Small intestine (tissue), 7 donors: ENCODE results near the gene NPM1. TPM values are rescaled to one million over a fixed set of nuclear protein-coding genes. Genes with fewer than 3 reads are reported as not detected.
"Not testable (repeated sequence)": the region's sequence is repeated elsewhere in the genome, so short reads cannot be mapped to it uniquely, and the experiment has no call there.

Source experiments
- DNase-seq, 2 donors: peaks; one replicate each; pipeline versions ENCODE4 v3.0.0 to v3.0.0-alpha.2; 2013
- FAIRE-seq: peaks from 2 replicates; lab custom pipeline; 2012; peaks lifted over from hg19 to GRCh38; lab: Jason Lieb, UNC
- H3K27ac ChIP-seq, 3 donors: one replicate each; pipeline ENCODE4 v1.5.1; 2013; ENCODE audit warnings: low read length in 2 of 3, mild to moderate bottlenecking in 2 of 3, control low read depth in 1 of 3, inconsistent platforms in 1 of 3, low read depth in 1 of 3, moderate library complexity in 1 of 3
- H3K27me3 ChIP-seq, 3 donors: one replicate each; pipeline ENCODE4 v1.6.1; 2013; ENCODE audit warnings: low read length in 3 of 3, inconsistent platforms in 1 of 3; ENCODE audit not compliant: control insufficient read depth in 3 of 3, insufficient read depth in 3 of 3
- H3K36me3 ChIP-seq, 3 donors: one replicate each; pipeline ENCODE4 v1.6.1; 2013; ENCODE audit warnings: low read length in 3 of 3, inconsistent platforms in 1 of 3, low read depth in 1 of 3, mild to moderate bottlenecking in 1 of 3, moderate library complexity in 1 of 3; ENCODE audit not compliant: control insufficient read depth in 3 of 3, insufficient read depth in 2 of 3
- H3K4me1 ChIP-seq, 3 donors: one replicate each; pipeline ENCODE4 v1.6.1; 2013; ENCODE audit warnings: low read length in 2 of 3, inconsistent platforms in 1 of 3, low read depth in 1 of 3, mild to moderate bottlenecking in 1 of 3, moderate library complexity in 1 of 3; ENCODE audit not compliant: control insufficient read depth in 3 of 3, insufficient read depth in 2 of 3
- H3K4me3 ChIP-seq, 3 donors: one replicate each; pipeline ENCODE4 v1.5.1; 2013; ENCODE audit warnings: low read length in 3 of 3, control low read depth in 1 of 3, inconsistent platforms in 1 of 3, low read depth in 1 of 3, mild to moderate bottlenecking in 1 of 3, moderate library complexity in 1 of 3
- H3K9me3 ChIP-seq, 2 donors: one replicate each; pipeline ENCODE4 v1.6.1; 2013; ENCODE audit warnings: low read depth in 1 of 2, low read length in 1 of 2; ENCODE audit not compliant: control insufficient read depth in 2 of 2, insufficient read depth in 1 of 2
- WGBS, 3 donors: extraction: QIAGEN DNeasy Blood & Tissue Kit; methylation state at CpG; one replicate each; pipeline ENCODE4 v1.1.7; 2013; 5-methylcytosine and 5-hydroxymethylcytosine counted together
- polyA plus RNA-seq, 4 donors: library from polyadenylated mRNA; stranded (reverse) in 3 of 4; unstranded in 1 of 4; fragments of 200-250 nt in 3 of 4; fragments of 120-200 nt in 1 of 4; gene quantifications; one replicate each; pipeline versions ENCODE4 v1.2.1 to v1.2.3, GENCODE V29; 2013
- donor health status: healthy with polysubstance abuse.
- donor health status: control.
- donor health status: control.
- donor health status: Bipolar disorder and iron deficiency.
- donor health status: healthy.

Gene NPM1
- polyA plus RNA-seq, 4 donors = 1,717 to 3,094 (median 2,104) TPM

DNA sequence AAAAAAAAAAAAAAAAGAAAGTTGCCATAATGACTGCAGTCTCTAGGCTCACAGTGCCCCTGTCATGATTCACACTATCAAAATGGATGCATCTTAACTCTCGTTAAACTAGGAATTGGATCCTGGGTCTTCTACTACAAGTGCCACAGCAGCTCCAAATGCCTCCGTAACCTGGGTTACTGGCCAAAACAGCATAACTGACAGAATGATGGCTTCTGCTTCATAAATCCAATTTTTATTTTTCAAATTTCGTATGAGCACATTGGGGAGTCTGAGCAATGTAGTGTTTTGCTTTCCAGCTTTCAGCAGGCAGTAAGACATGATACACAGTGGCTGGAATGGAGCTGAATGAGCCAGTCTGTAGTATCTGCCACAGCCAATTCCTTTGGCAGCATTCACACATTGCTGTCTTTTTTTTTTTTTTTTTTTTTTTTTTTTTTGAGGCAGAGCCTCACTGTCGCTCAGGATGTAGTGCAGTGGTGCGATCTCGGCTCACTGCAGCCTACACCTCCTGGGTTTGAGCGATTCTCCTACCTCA, 36.0 kb upstream of the NPM1 start:
- no peaks in the 10 kb centered on the region for H3K27me3 ChIP-seq
- 83 to 84% (median 83%) methylated on average over 7 of the region's 7 CpGs for WGBS, 3 donors
- H3K4me3 ChIP-seq = no peak overlapping the region
- no peak overlapping the region for H3K27ac ChIP-seq
- FAIRE-seq = no peak
- no peaks in the 10 kb centered on the region for H3K36me3 ChIP-seq
- DNase-seq = no peak
- no peaks in the 10 kb centered on the region for H3K9me3 ChIP-seq
- no peaks in the 10 kb centered on the region for H3K4me1 ChIP-seq

DNA sequence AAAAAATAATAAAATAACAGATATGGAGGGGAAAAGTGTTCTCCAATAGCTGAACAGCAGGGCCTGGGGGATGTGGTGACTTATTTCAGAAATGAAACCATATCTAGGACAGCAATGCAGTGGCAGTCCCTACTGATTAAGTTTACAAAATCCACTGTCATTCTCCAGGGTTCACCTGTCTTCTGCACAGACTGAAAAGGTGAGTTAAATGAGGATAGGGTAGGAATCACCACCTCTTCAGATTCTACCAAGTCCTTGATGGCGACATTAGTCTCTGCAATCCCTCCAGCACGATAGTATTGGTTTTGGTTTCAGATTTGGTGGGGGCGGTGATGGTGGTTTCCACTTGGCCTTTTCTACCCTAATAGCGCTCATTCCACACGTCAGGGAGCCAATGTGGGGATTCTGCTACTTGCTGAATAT, 32.3 kb upstream of the NPM1 start:
- Histone ChIP-seq H3K27me3 (no peaks in the 10 kb centered on the region), H3K36me3 (no peaks in the 10 kb centered on the region), H3K27ac (no peak overlapping the region), H3K4me3 (no peak overlapping the region), H3K9me3 (no peaks in the 10 kb centered on the region), H3K4me1 (no peaks in the 10 kb centered on the region)
- WGBS, 3 donors = 64 to 83% (median 78%) methylated on average over 5 of the region's 5 CpGs
- DNase-seq (no peak), FAIRE-seq (no peak)

DNA sequence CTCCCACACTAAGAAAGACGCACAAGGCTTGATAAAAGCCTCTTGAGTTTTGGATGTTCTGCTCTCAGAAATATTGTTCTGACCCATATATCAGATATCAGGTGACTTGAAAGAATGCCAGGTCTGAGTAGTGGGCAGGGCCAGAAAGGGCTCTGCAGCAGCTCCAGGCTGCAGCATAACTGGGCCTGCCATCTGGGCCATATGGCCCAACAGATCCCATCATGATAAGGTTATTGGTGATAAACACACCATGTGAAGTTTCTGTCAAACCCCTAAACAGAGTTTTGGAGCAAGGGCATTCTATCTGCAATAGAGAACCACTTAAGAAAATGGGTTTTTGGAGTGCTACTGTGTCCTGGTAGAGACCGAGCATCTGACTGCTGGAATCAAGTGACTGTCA, 29.8 kb upstream of the NPM1 start:
- Histone ChIP-seq H3K9me3 (no peaks in the 10 kb centered on the region), H3K27ac (no peak overlapping the region), H3K36me3 (no peaks in the 10 kb centered on the region), H3K4me1 (no peaks in the 10 kb centered on the region), H3K27me3 (no peaks in the 10 kb centered on the region), H3K4me3 (no peak overlapping the region)
- FAIRE-seq = no peak
- 95 to 98% (median 97%) methylated on average over 2 of the region's 2 CpGs for WGBS, 3 donors
- DNase-seq = no peak

DNA sequence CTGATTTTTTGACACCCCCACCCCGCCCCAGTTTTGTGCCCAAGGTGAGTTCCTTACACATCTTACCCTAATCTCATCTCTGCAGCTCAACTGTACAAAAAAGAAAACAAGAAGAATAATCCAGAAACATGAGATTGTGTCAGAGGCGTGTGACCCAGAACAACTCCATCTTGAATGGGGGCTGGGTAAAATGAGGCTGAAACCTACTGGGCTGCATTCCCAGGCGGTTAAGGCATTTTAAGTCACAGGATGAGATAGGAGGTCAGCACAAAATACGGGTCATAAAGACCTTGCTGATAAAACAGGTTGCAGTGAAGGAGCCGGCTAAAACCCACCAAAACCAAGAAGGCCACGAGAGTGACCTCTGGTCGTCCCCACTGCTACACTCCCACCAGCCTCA, 26.5 kb upstream of the NPM1 start:
- H3K4me3 ChIP-seq, H3K27me3 ChIP-seq, H3K27ac ChIP-seq, FAIRE-seq, DNase-seq, H3K4me1 ChIP-seq, H3K36me3 ChIP-seq, H3K9me3 ChIP-seq: not testable (repeated sequence)
- WGBS, 3 donors = 67 to 74% (median 69%) methylated on average over 7 of the region's 7 CpGs

DNA sequence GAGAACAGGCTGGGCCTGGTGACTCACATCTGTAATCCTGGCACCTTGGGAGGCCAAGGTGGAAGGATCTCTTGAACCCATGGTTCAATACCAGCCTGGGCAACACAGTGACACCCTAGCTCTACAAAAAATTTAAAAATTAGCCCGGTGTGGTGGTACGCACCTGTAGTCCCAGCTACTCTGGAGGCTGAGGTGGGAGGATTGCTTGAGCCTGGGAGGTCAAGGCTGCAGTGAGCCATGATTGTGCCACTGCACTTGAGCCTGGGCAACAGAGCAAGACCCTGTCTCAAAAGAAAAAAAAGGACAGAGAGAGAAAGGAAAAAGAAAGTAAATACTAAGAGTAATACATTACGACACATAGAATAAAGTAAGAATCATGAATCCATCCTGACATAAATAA, 24.4 kb upstream of the NPM1 start:
- H3K27me3 ChIP-seq, H3K36me3 ChIP-seq, H3K9me3 ChIP-seq, H3K4me3 ChIP-seq, H3K4me1 ChIP-seq, FAIRE-seq, H3K27ac ChIP-seq, DNase-seq: not testable (repeated sequence)
- 93 to 98% (median 95%) methylated on average over 3 of the region's 3 CpGs for WGBS, 3 donors

DNA sequence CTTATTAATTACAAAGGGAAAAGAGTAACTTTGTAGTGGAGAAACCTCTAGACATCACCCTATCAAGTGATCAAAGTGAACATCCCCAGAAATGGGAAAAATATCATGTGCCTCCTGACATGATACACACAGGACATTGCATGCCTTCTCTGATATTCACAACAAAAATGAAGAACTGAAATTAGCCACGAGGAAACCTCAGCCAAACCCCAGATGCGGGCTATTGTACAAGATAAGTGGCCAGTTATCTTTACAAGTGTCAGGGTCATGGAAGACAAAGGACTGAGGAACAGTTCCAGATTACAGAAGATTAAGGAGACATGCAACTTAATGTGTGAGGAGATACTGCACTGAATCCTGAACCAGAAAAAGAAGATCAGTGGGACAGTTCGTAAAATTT, 23.8 kb upstream of the NPM1 start:
- DNase-seq (no peak), FAIRE-seq (no peak)
- no peaks in the 10 kb centered on the region for H3K9me3 ChIP-seq
- H3K4me1 ChIP-seq = no peaks in the 10 kb centered on the region
- H3K27ac ChIP-seq = no peak overlapping the region
- 46 to 55% (median 50%) methylated on average over 3 of the region's 3 CpGs for WGBS, 3 donors
- no peak overlapping the region for H3K4me3 ChIP-seq
- peaks cover 0 to 2% (median 0%) of the 10 kb centered on the region in 3 donors for H3K27me3 ChIP-seq
- H3K36me3 ChIP-seq = no peaks in the 10 kb centered on the region

DNA sequence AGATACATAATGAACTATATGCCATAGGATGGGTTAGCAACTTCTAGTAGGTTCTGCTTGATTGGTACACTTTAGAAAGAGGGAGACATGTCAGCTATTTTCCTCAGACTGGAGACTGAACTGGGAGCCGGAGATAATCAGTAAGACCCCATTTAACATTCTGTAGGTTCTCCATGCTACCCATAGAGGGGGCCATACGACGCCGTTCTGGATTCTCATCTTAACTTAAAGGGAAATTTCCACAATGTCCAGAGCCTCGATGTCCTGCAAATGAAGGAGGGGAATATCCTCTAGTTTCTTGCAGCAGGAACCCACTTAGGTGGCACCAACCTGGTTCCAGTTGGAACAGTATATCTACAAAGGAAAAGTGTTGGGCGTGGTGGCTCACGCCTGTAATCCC, 22.3 kb upstream of the NPM1 start:
- H3K4me3 ChIP-seq = no peak overlapping the region
- 44 to 54% (median 53%) methylated on average over 7 of the region's 7 CpGs for WGBS, 3 donors
- H3K9me3 ChIP-seq = no peaks in the 10 kb centered on the region
- no peaks in the 10 kb centered on the region for H3K4me1 ChIP-seq
- FAIRE-seq = no peak
- DNase-seq = no peak
- no peak overlapping the region for H3K27ac ChIP-seq
- no peaks in the 10 kb centered on the region for H3K36me3 ChIP-seq
- peaks cover 0 to 2% (median 0%) of the 10 kb centered on the region in 3 donors for H3K27me3 ChIP-seq

DNA sequence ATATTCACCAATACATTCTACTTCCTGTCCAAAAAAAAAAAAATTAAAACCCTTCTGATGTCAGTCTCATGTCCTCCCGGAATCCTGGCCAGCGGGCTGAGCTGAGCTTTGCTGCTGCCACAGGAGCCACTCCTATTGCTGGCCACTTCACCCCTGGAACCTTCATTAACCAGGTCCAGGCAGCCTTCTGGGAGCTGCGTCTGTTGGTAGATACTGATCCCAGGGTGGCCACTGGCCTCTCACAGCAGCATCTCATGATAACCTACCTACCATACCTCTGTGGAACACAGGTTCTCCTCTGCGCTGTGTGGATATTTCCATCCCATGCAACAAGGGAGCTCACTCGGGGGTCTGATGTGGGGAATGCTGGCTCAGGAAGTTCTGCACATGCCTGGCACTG, 21.0 kb upstream of the NPM1 start:
- no peaks in the 10 kb centered on the region for H3K9me3 ChIP-seq
- 81 to 92% (median 86%) methylated on average over 5 of the region's 5 CpGs for WGBS, 3 donors
- H3K27me3 ChIP-seq = peaks cover 0 to 2% (median 0%) of the 10 kb centered on the region in 3 donors
- H3K36me3 ChIP-seq = no peaks in the 10 kb centered on the region
- no peak for FAIRE-seq
- no peaks in the 10 kb centered on the region for H3K4me1 ChIP-seq
- no peak overlapping the region for H3K27ac ChIP-seq
- DNase-seq = no peak
- no peak overlapping the region for H3K4me3 ChIP-seq
